Astrocyte of the cerebellum (primary cell): ENCODE data around the gene TMEM132C.

ENCODE experiments used
- DNase-seq: peaks from one replicate; pipeline ENCODE4 v3.0.0-alpha.2; 2011; ENCODE audit warnings: low read depth
- H3K4me3 ChIP-seq: 2 replicates; pipeline ENCODE4 v1.5.1; 2011; ENCODE audit warnings: mild to moderate bottlenecking, low read depth, low read length, moderate library complexity
- in situ Hi-C: cut with HindIII; loops from 2 replicates; pipeline ENCODE4 v1.10.0; 2017; ENCODE audit warnings: low sequenced_read_pairs
- TF ChIP-seq, protein P1 (sequence below): IDR thresholded peaks from 2 replicates; pipeline ENCODE4 v1.5.1; 2012; ENCODE audit warnings: low read length, low read depth, moderate library complexity, mild to moderate bottlenecking; ENCODE audit errors: missing control alignments

The TMEM132C gene

DNA sequence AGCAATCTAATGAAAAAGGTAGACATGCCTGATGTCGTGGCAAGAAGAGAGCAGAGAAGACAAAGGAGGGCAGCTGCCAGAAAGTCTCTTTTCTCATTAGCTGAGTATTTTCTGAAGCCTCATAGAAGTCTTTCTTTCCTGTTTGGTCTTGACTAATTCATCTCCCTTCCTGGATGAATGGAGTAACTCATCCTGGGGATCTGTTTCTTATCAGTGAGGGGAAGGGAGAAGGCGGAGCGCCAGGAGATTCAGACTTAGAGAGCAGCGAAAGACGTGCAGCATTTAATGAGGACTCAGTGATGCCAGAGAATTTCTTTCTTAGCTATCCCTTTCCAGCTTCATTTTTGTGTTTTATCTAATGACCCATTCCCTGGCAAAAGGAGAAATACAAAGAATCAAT, 467.4 kb downstream of the TMEM132C start:
- H3K4me3 ChIP-seq, result no peak overlapping the region
- DNase-seq, result no peak
- TF ChIP-seq, protein P1, sequence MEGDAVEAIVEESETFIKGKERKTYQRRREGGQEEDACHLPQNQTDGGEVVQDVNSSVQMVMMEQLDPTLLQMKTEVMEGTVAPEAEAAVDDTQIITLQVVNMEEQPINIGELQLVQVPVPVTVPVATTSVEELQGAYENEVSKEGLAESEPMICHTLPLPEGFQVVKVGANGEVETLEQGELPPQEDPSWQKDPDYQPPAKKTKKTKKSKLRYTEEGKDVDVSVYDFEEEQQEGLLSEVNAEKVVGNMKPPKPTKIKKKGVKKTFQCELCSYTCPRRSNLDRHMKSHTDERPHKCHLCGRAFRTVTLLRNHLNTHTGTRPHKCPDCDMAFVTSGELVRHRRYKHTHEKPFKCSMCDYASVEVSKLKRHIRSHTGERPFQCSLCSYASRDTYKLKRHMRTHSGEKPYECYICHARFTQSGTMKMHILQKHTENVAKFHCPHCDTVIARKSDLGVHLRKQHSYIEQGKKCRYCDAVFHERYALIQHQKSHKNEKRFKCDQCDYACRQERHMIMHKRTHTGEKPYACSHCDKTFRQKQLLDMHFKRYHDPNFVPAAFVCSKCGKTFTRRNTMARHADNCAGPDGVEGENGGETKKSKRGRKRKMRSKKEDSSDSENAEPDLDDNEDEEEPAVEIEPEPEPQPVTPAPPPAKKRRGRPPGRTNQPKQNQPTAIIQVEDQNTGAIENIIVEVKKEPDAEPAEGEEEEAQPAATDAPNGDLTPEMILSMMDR, result no peak
- in situ Hi-C loops, result no loop called here

GRCh38 chr12:128737292-128737966, 470.5 kb downstream of the TMEM132C start:
- TF ChIP-seq, protein P1, result no peak
- H3K4me3 ChIP-seq, result no peak overlapping the region
- in situ Hi-C loops, result no loop called here
- no peak for DNase-seq

- TF ChIP-seq, protein P1, result no peak
- no peak overlapping the region for H3K4me3 ChIP-seq
- DNase-seq, result no peak
- in situ Hi-C loops, result no loop called here
Observed at GRCh38 chr12:128743916-128744315, 476.9 kb downstream of the TMEM132C start.

DNA sequence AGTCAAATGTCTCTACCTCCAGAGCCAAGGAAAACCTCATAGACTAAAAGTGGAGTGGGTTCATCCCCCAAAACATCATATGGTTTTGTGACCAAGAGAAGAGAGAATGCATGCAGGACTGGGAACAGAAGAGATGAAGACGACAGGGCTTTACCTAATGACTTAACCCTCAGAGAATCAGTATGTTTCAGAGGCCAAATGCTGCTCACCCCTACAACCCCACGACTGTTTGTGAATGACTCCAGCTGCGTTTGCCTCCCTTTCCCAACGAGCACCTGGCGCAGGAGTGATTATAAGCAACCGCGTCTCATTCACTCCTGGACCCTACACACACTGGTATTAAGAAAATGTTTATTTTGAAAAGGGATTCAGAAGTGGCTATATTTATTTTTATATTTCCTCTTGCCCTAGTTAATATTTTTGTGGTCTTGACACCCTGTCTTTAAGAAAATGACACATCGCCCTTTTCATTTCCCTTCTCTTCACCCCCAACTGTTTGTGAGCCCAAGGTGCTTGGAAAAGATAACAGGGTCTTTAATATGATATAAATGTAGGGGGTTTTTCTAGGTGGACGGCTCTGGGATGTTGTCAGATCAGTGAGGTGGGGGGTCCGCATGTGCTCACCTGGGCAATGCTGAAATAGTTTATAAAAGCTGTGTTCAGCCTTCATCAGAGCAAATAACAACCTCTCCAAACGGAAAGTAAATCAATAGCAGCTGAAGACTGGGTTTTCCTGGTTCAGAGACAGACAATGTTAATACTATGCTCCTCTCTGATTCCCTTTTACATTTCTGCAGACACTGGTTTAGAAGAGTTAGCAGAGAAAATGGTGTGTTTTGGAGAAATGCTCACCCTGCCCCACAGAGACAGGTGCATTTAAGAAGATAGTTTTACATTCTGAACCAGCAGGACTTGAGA, 479.1 kb downstream of the TMEM132C start:
- no peak for DNase-seq
- TF ChIP-seq, protein P1, result no peak
- H3K4me3 ChIP-seq, result no peak overlapping the region
- in situ Hi-C loops, result no loop called here

- TF ChIP-seq, protein P1, result no peak
Observed at GRCh38 chr12:128747441-128747840, 480.5 kb downstream of the TMEM132C start.

GRCh38 chr12:128752386-128752785, 485.4 kb downstream of the TMEM132C start:
- no peak for DNase-seq
- no peak overlapping the region for H3K4me3 ChIP-seq
- TF ChIP-seq, protein P1, result no peak
- in situ Hi-C loops, result no loop called here

More at GRCh38 chr12:128747441-128747840, 480.5 kb downstream of the TMEM132C start:
- H3K4me3 ChIP-seq, result no peak overlapping the region
- in situ Hi-C loops, result no loop called here
- no peak for DNase-seq
